ENCODE results near the gene TUBA4B.
"Not testable (repeated sequence)": the region's sequence is repeated elsewhere in the genome, so short reads cannot be mapped to it uniquely, and the experiment has no call there.

Gene TUBA4B

DNA sequence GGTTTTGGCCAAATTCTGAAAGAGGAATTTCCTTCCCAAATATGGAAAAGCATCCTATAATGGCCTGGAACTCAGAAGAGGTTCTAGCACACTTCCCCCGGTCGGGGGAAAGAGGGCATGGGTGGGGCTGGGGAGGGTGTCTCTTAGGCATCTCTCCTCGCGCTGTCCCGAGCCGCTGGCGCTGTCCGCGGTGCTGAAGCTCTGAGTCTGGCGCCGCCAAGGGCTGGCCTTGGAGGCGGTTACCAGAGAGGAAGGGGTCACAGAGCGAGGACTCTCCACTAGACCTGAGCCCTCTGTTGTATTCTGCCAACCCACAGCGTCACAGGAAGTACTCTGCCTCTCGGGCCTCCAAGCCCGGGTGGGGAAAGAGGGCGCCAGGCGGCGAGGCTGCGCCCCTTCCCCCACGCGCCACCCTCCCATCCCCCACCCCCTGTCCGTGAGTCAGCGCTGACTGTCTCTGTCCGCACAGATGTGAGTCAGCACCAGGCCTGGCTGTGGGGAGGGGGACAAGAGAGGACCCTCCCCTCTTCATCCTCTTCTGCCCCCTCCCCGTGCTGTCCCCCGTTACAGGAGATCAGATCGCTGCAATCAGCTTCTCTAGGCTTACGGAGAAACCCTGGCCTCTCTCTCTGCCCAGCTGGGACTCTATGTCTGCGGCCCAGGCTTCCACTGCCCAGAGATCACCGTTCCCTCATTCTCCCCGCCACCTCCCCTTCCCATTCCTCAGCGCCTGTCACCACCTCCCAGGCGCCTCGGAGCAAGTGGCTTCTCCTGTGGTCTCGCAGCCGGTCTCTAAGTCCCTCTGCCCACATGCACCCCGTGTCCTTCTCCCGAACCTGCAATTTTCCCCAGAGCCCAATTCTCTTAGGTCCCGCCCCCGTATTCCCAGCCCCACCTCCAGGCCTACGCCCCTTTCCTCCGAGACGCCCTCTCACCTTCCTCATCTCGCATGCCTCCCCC lies 55.4 kb downstream of the TUBA4B start:
- peak; percentile 52 to 69 for DNase-seq (ENCODE audit: low spot score in 2 of 2)
- Mint-ChIP-seq H3K27ac (no peak overlapping the region), H3K4me1 (no peaks in the 10 kb centered on the region), H3K36me3 (no peaks in the 10 kb centered on the region), H3K27me3 (peaks cover 30% of the 10 kb centered on the region), H3K4me3 (no peak overlapping the region), H3K9me3 (peaks cover 1% of the 10 kb centered on the region)
- peak; percentile 70 for ATAC-seq (ENCODE audit: low read depth)

DNA sequence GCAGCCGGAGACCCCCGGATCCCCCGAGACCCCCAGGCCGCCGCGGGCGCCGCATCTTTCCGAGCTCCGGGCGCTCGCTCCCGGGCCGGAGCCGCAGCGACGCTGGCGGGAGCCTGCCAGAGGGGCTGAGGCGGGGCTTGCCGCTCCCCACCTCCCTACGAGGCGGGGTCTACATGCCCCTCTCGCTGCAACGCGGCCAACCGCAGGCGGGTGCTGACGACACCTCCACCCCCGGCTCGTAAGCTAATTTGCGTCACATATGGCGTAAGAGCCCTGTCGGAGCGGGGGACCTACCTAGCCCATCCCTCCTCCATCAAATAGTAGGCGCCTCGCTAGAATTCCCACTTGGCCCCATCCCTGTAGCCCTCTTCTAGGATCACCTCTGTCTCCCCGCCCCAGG lies 56.2 kb downstream of the TUBA4B start, which contains the start of gene PTPRN:
PTPRN (minus strand) TSS at position 124 of the 400 bp plus-strand sequence; CDS start at position 55, 69 bp downstream.
- Mint-ChIP-seq H3K4me3 (no peak within 1 kb of the TSS), H3K36me3 (no peaks in the 10 kb centered on the region), H3K27ac (no peak within 1 kb of the TSS), H3K4me1 (no peaks in the 10 kb centered on the region), H3K27me3 (peaks cover 31% of the 10 kb centered on the region), H3K9me3 (peaks cover 3% of the 10 kb centered on the region)
- DNase-seq (ENCODE audit: low spot score in 2 of 2) (no peak), ATAC-seq (ENCODE audit: low read depth) (no peak)

DNA sequence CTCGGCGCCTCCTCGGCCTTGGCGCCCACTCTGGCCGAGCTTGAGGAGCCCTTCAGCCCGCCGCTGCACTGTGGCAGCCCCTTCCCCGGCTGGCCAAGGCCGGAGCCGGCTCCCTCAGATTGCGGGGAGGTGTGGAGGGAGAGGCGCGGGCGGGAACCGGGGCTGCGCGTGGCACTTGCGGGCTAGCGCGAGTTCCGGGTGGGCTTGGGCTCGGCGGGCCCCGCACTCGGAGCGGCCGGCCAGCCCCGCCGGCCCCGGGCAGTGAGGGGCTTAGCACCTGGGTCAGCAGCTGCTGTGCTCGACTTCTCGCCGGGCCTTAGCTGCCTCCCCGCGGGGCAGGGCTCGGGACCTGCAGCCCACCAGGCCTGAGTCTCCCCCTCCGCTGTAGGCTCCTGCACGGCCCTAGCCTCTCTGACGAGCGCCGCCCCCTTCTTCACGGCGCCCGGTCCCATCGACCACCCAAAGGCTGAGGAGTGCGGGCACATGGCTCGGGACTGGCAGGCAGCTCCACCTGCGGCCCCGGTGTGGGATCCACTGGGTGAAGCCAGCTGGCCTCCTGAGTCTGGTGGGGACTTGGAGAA lies 59.7 kb downstream of the TUBA4B start:
- not testable (repeated sequence) for H3K36me3 Mint-ChIP-seq; H3K9me3 Mint-ChIP-seq; DNase-seq (ENCODE audit: low spot score in 2 of 2); ATAC-seq (ENCODE audit: low read depth); H3K27ac Mint-ChIP-seq; H3K4me3 Mint-ChIP-seq; H3K4me1 Mint-ChIP-seq
- H3K27me3 Mint-ChIP-seq = peaks cover 20% of the 10 kb centered on the region

DNA sequence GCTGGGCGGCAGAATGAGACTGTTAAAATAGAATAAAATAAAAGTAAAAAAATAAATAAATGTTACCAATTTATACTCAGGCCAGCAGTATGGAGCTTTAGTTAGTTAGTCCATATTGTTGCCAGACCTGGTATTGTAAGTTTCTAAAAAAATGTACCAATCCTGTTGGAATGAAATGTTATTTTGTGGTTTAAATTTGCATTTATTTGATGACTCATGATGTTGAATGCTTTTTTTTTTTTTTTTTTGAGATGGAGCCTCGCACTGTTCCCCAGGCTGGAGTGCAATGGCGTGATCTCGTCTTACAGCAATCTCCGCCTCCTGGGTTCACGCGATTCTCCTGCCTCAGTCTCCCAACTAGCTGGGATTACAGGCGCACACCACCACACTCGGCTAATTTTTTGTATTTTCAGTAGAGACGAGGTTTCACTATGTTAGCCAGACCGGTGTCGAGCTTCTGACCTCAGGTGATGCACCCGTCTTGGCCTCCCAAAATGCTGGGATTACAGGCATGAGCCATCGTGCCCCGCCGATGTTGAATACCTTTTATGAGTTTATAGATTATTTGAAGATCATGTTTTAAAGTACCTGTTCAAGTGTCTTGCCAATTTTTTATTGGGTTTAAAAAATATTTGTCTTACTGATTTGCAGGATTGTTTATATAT lies 61.9 kb downstream of the TUBA4B start:
- no peak for DNase-seq (ENCODE audit: low spot score in 2 of 2)
- Mint-ChIP-seq H3K36me3 (no peaks in the 10 kb centered on the region), H3K27me3 (peaks cover 13% of the 10 kb centered on the region), H3K4me1 (no peaks in the 10 kb centered on the region), H3K4me3 (no peak overlapping the region), H3K9me3 (peaks cover 3% of the 10 kb centered on the region), H3K27ac (no peak overlapping the region)
- no peak for ATAC-seq (ENCODE audit: low read depth)

Data from memory B cell (primary cell).